ENCODE results near the gene CDKN1A. TPM values are rescaled to one million over a fixed set of nuclear protein-coding genes. Genes with fewer than 3 reads are reported as not detected.
"Not testable (repeated sequence)": the region's sequence is repeated elsewhere in the genome, so short reads cannot be mapped to it uniquely, and the experiment has no call there.

The CDKN1A gene
- total RNA-seq, 5 donors from 2014 or later (not counting 1 experiment from before 2014, with no cell fraction given): 9.6 to 88.9 (median 11.8) TPM

- Histone ChIP-seq H3K27ac (ENCODE audit: low read length) (no peak overlapping the region), H3K27me3 (replicated peaks in 1 of 2; ENCODE audit: control insufficient read depth in 2 of 2, extremely low read depth in 1 of 2, insufficient read depth in 2 of 2, low read length in 1 of 2) (peaks cover 0 to 13% of the 10 kb centered on the region in 2 experiments), H3K4me1 (ENCODE audit: control insufficient read depth in 1 of 2, extremely low read depth in 1 of 2, insufficient read depth in 2 of 2, low read length in 2 of 2) (no peaks in the 10 kb centered on the region), H3K9me3 (no peaks in the 10 kb centered on the region), H3K36me3 (ENCODE audit: control insufficient read depth in 2 of 2, extremely low read depth in 1 of 2, insufficient read depth in 1 of 2, low read length in 1 of 2) (no peaks in the 10 kb centered on the region), H3K4me3 (ENCODE audit: control insufficient read depth in 1 of 2, extremely low read depth in 1 of 2, low read length in 1 of 2) (no peak overlapping the region)
- H3K4me1 Mint-ChIP-seq: peaks cover 0 to 3% (median 0%) of the 10 kb centered on the region in 3 donors
- H3K27ac Mint-ChIP-seq: no peak overlapping the region
- peaks cover 0 to 3% of the 10 kb centered on the region in 2 donors for H3K27me3 Mint-ChIP-seq
- H3K36me3 Mint-ChIP-seq: no peaks in the 10 kb centered on the region
- WGBS (ENCODE audit: insufficient coverage): 100% methylated on average over 1 of the region's 5 CpGs
- DNase-seq (no peak), ATAC-seq (replicated peaks in 1 of 4) (no peak)
- no peak overlapping the region for H3K4me3 Mint-ChIP-seq
- POLR2A ChIA-PET: no interaction called here
- CTCF ChIA-PET: no interaction called here
- H3K9me3 Mint-ChIP-seq: no peaks in the 10 kb centered on the region
Observed at GRCh38 chr6:36703081-36703606, 24.6 kb downstream of the CDKN1A start.

GRCh38 chr6:36703982-36704381, 25.5 kb downstream of the CDKN1A start:
- Mint-ChIP-seq H3K9me3 (no peaks in the 10 kb centered on the region), H3K27me3 (peaks cover 0 to 3% of the 10 kb centered on the region in 2 donors), H3K4me3 (no peak overlapping the region), H3K27ac (no peak overlapping the region), H3K36me3 (no peaks in the 10 kb centered on the region), H3K4me1 (peaks cover 0 to 3% (median 0%) of the 10 kb centered on the region in 3 donors)
- no peak overlapping the region for H3K4me3 ChIP-seq (ENCODE audit: control insufficient read depth in 1 of 2, extremely low read depth in 1 of 2, low read length in 1 of 2)
- no peak overlapping the region for H3K27ac ChIP-seq (ENCODE audit: low read length)
- POLR2A ChIA-PET: no interaction called here
- 87% methylated on average over 14 of the region's 18 CpGs for WGBS (ENCODE audit: insufficient coverage)
- peaks cover 0 to 10% of the 10 kb centered on the region in 2 experiments for H3K27me3 ChIP-seq (replicated peaks in 1 of 2; ENCODE audit: control insufficient read depth in 2 of 2, extremely low read depth in 1 of 2, insufficient read depth in 2 of 2, low read length in 1 of 2)
- no peak for ATAC-seq (replicated peaks in 1 of 4)
- DNase-seq: no peak
- H3K9me3 ChIP-seq: no peaks in the 10 kb centered on the region
- H3K36me3 ChIP-seq (ENCODE audit: control insufficient read depth in 2 of 2, extremely low read depth in 1 of 2, insufficient read depth in 1 of 2, low read length in 1 of 2): no peaks in the 10 kb centered on the region
- no peaks in the 10 kb centered on the region for H3K4me1 ChIP-seq (ENCODE audit: control insufficient read depth in 1 of 2, extremely low read depth in 1 of 2, insufficient read depth in 2 of 2, low read length in 2 of 2)
- CTCF ChIA-PET: no interaction called here

GRCh38 chr6:36704961-36705577, 26.6 kb downstream of the CDKN1A start:
- CTCF ChIA-PET: interaction anchor here in 1 of 2 donors (0.7 kb wide), 1 partner anchor 137 kb away, joined by 3 read pairs; no protein-coding TSS in a partner anchor
- not testable (repeated sequence) for H3K27ac Mint-ChIP-seq

GRCh38 chr6:36706339-36706738, 27.8 kb downstream of the CDKN1A start:
- Histone ChIP-seq H3K9me3 (no peaks in the 10 kb centered on the region), H3K36me3 (ENCODE audit: control insufficient read depth in 2 of 2, extremely low read depth in 1 of 2, insufficient read depth in 1 of 2, low read length in 1 of 2) (no peaks in the 10 kb centered on the region), H3K4me1 (ENCODE audit: control insufficient read depth in 1 of 2, extremely low read depth in 1 of 2, insufficient read depth in 2 of 2, low read length in 2 of 2) (no peaks in the 10 kb centered on the region), H3K27ac (ENCODE audit: low read length) (no peak overlapping the region), H3K4me3 (ENCODE audit: control insufficient read depth in 1 of 2, extremely low read depth in 1 of 2, low read length in 1 of 2) (no peak overlapping the region), H3K27me3 (replicated peaks in 1 of 2; ENCODE audit: control insufficient read depth in 2 of 2, extremely low read depth in 1 of 2, insufficient read depth in 2 of 2, low read length in 1 of 2) (peaks cover 0 to 9% of the 10 kb centered on the region in 2 experiments)
- CTCF ChIA-PET: interaction anchor here in 1 of 2 donors (1.1 kb wide), 1 partner anchor 9 kb away, joined by 5 read pairs; no protein-coding TSS in a partner anchor
- Mint-ChIP-seq H3K27ac (no peak overlapping the region), H3K4me3 (no peak overlapping the region), H3K27me3 (peaks cover 0 to 3% of the 10 kb centered on the region in 2 donors), H3K36me3 (no peaks in the 10 kb centered on the region), H3K9me3 (no peaks in the 10 kb centered on the region), H3K4me1 (peaks cover 0 to 3% (median 0%) of the 10 kb centered on the region in 3 donors)
- DNase-seq (no peak), ATAC-seq (replicated peaks in 1 of 4) (no peak)
- no CpG with 5 or more reads among the region's 1 CpG for WGBS (ENCODE audit: insufficient coverage)
- POLR2A ChIA-PET: no interaction called here

More at GRCh38 chr6:36704961-36705577, 26.6 kb downstream of the CDKN1A start:
- H3K27ac ChIP-seq (ENCODE audit: low read length); H3K9me3 ChIP-seq; H3K36me3 ChIP-seq (ENCODE audit: control insufficient read depth in 2 of 2, extremely low read depth in 1 of 2, insufficient read depth in 1 of 2, low read length in 1 of 2); H3K4me3 Mint-ChIP-seq; DNase-seq; POLR2A ChIA-PET; H3K4me1 Mint-ChIP-seq; H3K4me1 ChIP-seq (ENCODE audit: control insufficient read depth in 1 of 2, extremely low read depth in 1 of 2, insufficient read depth in 2 of 2, low read length in 2 of 2); H3K27me3 Mint-ChIP-seq; H3K9me3 Mint-ChIP-seq; H3K36me3 Mint-ChIP-seq; ATAC-seq (replicated peaks in 1 of 4); H3K27me3 ChIP-seq (replicated peaks in 1 of 2; ENCODE audit: control insufficient read depth in 2 of 2, extremely low read depth in 1 of 2, insufficient read depth in 2 of 2, low read length in 1 of 2); H3K4me3 ChIP-seq (ENCODE audit: control insufficient read depth in 1 of 2, extremely low read depth in 1 of 2, low read length in 1 of 2): not testable (repeated sequence)
- WGBS (ENCODE audit: insufficient coverage): no CpG with 5 or more reads among the region's 7 CpGs

- Mint-ChIP-seq H3K4me1 (no peaks in the 10 kb centered on the region), H3K27me3 (no peaks in the 10 kb centered on the region), H3K27ac (no peak overlapping the region), H3K36me3 (no peaks in the 10 kb centered on the region), H3K9me3 (no peaks in the 10 kb centered on the region), H3K4me3 (no peak overlapping the region)
- CTCF ChIA-PET: no interaction called here
- no peaks in the 10 kb centered on the region for H3K36me3 ChIP-seq (ENCODE audit: control insufficient read depth in 2 of 2, extremely low read depth in 1 of 2, insufficient read depth in 1 of 2, low read length in 1 of 2)
- H3K4me1 ChIP-seq (ENCODE audit: control insufficient read depth in 1 of 2, extremely low read depth in 1 of 2, insufficient read depth in 2 of 2, low read length in 2 of 2): no peaks in the 10 kb centered on the region
- no peak for DNase-seq
- peaks cover 0 to 22% of the 10 kb centered on the region in 2 experiments for H3K27me3 ChIP-seq (replicated peaks in 1 of 2; ENCODE audit: control insufficient read depth in 2 of 2, extremely low read depth in 1 of 2, insufficient read depth in 2 of 2, low read length in 1 of 2)
- ATAC-seq (replicated peaks in 1 of 4): no peak
- no peak overlapping the region for H3K4me3 ChIP-seq (ENCODE audit: control insufficient read depth in 1 of 2, extremely low read depth in 1 of 2, low read length in 1 of 2)
- WGBS (ENCODE audit: insufficient coverage): 82% methylated on average over 3 of the region's 4 CpGs
- POLR2A ChIA-PET: no interaction called here
- no peak overlapping the region for H3K27ac ChIP-seq (ENCODE audit: low read length)
- no peaks in the 10 kb centered on the region for H3K9me3 ChIP-seq
Observed at GRCh38 chr6:36712816-36713215, 34.3 kb downstream of the CDKN1A start.

- H3K27ac ChIP-seq (ENCODE audit: low read length): no peak overlapping the region
- H3K4me1 Mint-ChIP-seq: no peaks in the 10 kb centered on the region
- DNase-seq (no peak), ATAC-seq (replicated peaks in 1 of 4) (no peak)
- ChIA-PET CTCF (no interaction called here), POLR2A (no interaction called here)
- H3K9me3 ChIP-seq: no peaks in the 10 kb centered on the region
- no peaks in the 10 kb centered on the region for H3K36me3 ChIP-seq (ENCODE audit: control insufficient read depth in 2 of 2, extremely low read depth in 1 of 2, insufficient read depth in 1 of 2, low read length in 1 of 2)
- H3K27ac Mint-ChIP-seq: no peak overlapping the region
- no peaks in the 10 kb centered on the region for H3K27me3 Mint-ChIP-seq
- H3K9me3 Mint-ChIP-seq: no peaks in the 10 kb centered on the region
- no peaks in the 10 kb centered on the region for H3K36me3 Mint-ChIP-seq
- no peaks in the 10 kb centered on the region for H3K4me1 ChIP-seq (ENCODE audit: control insufficient read depth in 1 of 2, extremely low read depth in 1 of 2, insufficient read depth in 2 of 2, low read length in 2 of 2)
- WGBS (ENCODE audit: insufficient coverage): 87% methylated on average over 6 of the region's 8 CpGs
- H3K27me3 ChIP-seq (replicated peaks in 1 of 2; ENCODE audit: control insufficient read depth in 2 of 2, extremely low read depth in 1 of 2, insufficient read depth in 2 of 2, low read length in 1 of 2): peaks cover 0 to 24% of the 10 kb centered on the region in 2 experiments
- H3K4me3 Mint-ChIP-seq: no peak overlapping the region
- H3K4me3 ChIP-seq (ENCODE audit: control insufficient read depth in 1 of 2, extremely low read depth in 1 of 2, low read length in 1 of 2): no peak overlapping the region
Observed at GRCh38 chr6:36713846-36714245, 35.3 kb downstream of the CDKN1A start.
